NCI-H128 (cell line): ENCODE measurements around the gene PLPP4.
A peak's percentile ranks its signal among the peaks of the same experiment; 100 is the strongest.

ENCODE experiments used
- DNase-seq: peaks from one replicate; lab custom pipeline; 2025; ENCODE audit not compliant: unreplicated experiment; lab: John Stamatoyannopoulos, UW

Gene PLPP4

DNA sequence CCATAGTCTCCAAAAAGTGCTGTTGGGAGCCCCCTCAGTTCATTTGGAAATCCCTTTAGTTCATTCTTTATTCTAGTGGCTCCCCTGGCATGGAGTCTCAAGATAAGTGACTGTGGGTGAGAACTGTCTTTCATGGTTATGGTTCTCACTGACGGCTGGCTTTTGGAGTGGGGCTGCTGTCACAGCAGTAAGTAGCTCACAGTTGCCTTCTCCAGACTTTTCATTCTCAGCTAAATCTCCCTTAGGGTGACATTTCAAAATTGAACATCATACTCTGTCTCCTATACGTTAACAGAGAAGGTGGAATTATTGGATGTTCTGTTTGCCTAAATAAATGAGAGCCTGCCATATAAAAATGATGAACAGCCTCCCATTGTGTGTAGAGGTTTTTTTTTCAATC, 58.7 kb downstream of the PLPP4 start:
- no peak for DNase-seq

- DNase-seq: no peak
These were observed 59.4 kb downstream of the PLPP4 start for GRCh38 chr10:120516426-120516825.

GRCh38 chr10:120517196-120517595, 60.2 kb downstream of the PLPP4 start:
- DNase-seq: no peak

DNA sequence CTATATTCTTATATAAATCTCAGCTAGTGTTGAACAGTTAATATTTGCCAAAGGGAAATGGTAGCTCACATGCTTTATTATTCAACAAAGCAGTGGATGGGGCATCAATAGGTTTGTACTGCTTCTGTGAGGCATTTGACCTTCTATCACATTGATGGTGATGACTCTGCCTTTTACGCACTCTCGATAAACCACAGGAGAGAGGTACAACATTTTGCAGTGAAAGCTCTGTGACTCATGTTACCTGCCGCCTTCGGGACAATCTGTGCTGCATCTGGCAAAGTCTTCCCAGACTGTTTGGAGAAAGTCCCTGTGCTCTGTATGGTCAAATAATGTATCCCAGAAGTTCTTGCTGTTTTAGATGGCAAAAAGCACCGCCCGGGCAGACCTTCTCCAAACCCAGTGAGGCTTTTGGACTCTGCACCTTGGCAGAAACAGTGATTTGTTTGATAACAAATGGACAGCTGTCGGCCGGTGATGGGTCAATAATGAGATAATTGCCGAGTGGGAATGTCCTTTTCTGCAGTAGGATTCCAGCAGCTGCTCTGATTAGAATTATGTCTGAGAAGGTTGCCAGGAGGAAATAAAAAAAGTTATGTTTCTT, 61.0 kb downstream of the PLPP4 start:
- DNase-seq: no peak

DNA sequence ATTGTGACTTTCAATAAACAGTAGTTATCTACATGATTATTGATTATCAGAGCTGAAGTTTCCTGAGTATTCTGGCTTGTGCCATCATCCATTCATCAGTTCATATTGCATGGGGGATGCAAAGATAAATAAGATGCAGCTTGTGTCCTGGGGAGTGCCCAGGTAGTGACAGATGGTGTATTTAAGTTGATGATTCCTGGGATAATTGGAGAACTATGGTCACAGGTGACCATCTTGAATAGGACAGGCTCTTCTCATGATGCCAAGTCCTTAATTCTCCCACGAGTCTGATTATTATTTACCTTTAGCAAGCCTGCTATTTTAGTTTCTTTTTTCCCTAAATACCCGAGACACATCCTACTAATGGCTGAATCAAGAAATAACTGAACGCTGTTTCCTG, 64.9 kb downstream of the PLPP4 start:
- no peak for DNase-seq

DNA sequence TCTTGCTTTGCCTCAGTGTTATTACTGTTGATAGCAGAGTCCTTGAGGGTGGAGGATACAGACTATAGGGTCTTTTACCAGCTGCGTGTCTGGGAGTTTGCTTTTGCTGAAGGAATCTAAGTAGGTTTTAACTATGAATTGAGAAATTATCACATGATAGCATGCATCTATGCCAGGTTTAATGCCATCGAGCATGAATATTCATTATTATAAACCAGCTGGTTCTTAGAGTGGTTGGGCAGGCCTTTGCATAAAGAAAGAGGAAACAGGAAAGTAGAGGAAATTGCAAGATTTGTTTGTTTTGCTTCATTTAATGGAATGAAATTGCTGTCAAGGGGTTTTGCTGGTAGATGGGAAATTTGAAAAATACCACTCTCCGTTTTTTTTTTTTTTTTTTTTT, 70.7 kb downstream of the PLPP4 start:
- DNase-seq: no peak

DNA sequence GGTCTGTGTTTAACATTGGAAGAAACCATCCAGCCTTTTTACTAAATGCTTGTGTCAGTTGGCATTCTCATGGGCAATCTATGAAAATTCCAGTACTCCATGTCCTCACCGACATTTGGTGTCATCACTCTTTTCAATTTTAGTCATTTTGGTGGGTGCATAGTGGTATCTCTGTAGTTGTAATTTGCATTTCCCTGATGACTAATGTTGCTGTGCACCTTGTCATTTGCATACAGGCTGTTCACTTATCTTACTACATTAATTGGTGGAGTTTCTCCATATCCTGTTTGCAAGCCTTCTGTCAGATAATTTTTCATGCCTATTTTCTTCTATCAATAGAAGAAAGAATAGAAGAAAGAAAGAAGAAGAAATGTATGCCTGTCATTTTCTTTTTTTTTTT, 73.7 kb downstream of the PLPP4 start:
- no peak for DNase-seq

DNA sequence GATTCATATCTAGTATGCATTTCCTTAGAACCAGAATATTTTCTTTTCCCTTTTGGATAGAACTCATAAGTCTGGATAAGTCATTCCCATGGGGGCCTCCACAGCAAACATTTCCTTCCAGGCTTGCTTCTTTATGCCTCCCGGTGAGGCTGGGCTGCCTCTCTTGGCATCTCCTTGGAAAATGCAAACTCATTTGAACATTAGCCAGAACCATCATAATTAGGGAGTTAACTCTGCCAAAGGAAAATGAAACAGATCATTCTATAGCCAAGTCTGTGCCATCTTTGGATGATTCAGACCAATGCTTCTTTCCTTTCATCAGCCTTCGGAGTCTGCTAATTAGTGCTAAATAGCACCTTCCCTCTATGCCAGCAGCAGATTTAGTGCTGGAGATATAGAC, 81.1 kb downstream of the PLPP4 start:
- no peak for DNase-seq

- no peak for DNase-seq
These were observed 82.0 kb downstream of the PLPP4 start for GRCh38 chr10:120539076-120539475.

DNA sequence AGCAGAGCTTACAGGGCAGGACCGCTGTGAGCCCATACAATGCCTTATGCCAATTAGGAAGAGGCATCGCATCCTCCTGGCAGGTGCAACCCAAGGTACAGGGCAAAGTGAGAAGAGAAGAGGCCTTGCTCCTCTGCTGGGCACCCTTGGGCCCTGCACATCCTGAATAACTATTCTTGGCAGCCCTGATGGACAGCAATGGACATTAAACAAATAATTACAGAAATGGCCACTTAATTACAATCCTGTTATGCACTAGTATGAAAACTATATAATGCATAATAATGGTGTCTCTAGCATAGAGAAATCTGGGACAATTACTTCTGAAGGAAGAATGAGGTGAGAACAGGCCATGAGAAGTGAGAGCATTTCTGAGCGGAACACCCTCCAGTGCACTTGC, 83.5 kb downstream of the PLPP4 start:
- no peak for DNase-seq

- DNase-seq: no peak
These were observed 85.0 kb downstream of the PLPP4 start for GRCh38 chr10:120541984-120542383.

DNA sequence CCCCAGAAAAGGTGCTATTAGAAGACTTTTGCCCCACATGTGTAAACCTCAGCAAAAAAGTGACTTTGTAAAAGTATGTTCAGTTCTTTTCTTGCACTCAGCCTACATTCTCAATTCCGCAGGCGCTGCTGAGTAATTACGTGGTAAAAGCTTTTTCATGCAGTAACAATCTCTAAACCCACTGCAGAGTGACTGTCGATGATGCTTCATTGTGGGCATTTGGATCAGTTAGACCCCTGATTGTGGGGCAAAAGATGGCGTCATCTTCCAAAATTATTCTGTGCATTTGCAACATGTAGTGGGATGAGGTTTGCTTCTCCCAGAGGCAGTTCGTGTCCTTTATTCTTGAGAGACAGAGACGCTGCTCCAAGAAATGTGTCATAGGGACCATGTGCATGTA, 85.6 kb downstream of the PLPP4 start:
- DNase-seq: no peak

- DNase-seq: no peak
These were observed 86.3 kb downstream of the PLPP4 start for GRCh38 chr10:120543291-120543690.

GRCh38 chr10:120548210-120548609, 91.2 kb downstream of the PLPP4 start:
- DNase-seq: no peak

- no peak for DNase-seq
These were observed 95.2 kb downstream of the PLPP4 start for GRCh38 chr10:120552262-120552661.

GRCh38 chr10:120553911-120554310, 96.9 kb downstream of the PLPP4 start:
- DNase-seq: no peak

GRCh38 chr10:120555436-120555835, 98.4 kb downstream of the PLPP4 start:
- no peak for DNase-seq

DNA sequence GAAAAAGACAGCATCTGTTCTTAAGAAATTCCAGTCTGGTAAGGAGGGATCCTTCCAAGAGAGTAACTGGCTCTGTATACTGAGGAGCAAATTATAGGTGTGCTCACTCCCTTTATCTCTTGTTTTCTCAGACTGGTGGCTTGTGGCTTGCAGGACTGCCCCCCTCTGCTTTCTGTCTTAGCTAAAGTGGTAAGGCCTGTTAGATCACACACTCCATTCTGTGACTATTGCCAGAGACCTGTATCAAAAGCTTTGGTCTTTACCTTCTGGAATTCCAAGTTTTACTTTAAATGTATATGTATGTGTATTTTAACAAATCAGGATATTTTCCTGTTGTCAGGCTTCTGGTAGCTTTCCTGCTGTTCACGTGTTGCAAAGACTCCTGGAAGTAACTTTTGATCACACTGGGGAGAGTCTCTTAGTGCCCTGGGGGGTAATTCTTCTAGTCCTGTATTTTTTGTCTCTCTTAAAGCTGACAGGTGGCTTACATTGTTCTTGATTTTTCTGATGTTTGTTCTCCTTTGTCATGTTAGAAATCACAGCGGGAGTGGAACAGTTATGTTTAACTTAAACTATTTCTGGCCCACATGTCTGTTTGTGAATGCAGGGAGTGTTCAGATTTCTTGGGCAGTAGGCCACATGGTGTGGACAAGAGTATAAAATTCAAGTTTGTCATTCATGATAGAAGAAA, 99.0 kb downstream of the PLPP4 start:
- no peak for DNase-seq

GRCh38 chr10:120557311-120557710, 100.3 kb downstream of the PLPP4 start:
- DNase-seq: no peak

DNA sequence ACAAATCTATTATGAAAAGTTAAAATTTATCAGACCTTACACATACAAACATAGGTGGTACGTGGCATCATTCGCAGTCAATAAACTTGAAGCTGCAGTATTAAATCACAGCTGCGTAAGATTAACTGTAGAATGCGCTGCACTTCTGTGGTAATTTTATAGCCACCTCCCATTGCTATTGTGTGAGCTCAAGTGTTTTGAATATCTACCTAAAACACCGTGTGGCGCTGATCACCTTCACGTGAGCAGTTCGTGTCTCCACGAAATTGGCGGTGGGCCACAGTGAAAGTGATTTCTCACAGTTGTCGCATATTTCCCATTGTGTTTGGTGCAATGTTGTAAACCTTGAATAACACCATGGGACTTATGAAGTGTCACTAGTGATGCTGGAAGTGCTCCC, 102.8 kb downstream of the PLPP4 start:
- DNase-seq: peak; percentile 63

- no peak for DNase-seq
These were observed 105.9 kb downstream of the PLPP4 start for GRCh38 chr10:120562956-120563355.

DNA sequence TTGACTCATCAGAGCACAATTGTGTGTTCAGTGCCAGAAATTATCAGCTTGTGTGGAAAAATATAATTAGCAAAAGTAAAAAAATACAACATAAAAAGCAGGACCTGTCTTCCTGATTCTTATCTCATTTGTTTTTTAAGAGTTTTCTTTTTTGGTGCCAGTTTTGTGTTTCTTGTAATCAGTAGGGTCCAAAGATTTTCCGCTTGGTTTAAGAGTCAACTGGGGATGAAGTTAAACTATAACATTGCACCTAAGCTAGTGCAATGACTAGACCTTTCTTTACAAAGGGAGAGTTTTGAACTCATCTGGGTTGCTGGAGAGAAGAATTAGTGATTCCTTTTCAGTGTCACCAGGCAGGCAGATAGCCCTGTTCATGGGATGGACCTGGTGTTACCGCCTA, 113.4 kb downstream of the PLPP4 start:
- DNase-seq: no peak

DNA sequence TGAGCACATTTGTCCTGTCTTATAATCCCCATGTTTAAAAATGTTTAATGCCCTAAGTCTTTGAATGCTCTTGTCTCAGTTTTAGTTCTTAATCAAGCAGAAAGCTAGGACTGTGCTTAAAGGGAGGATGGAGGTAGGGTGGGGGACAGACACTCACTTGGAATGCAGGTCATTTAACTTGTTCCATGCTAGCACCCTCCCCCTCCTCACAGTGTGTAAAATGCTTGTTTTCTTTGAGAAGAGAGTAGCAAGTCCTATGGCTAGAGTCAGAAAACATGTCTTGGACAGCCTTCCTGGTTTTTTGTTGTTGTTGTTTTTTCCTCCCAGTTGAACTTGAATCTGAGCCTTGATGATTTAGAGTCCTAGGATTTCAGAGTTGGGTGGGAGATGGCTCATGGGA, 114.2 kb downstream of the PLPP4 start:
- no peak for DNase-seq
